Measurements from ENCODE around the gene CDKN2B-AS1.

Gene CDKN2B-AS1

DNA sequence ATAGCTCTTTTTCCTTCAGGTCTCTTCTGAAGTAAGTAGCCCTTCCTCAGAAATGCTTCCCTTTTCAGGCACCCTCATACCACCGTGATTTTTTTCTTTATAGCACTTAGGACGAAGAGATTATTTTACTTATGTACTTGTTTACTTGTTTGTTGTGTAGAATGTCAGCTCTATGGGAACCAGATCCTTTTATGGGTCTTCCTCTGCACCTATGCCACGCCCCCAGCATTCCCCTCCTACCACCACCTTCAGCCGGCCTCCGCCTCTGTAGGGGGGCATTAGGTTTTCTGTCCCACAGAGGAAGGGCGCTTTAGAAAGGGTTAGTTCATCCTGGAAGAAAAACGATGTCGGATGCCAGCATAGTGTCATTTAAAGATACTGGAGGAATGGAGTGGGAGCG is 1.8 kb downstream of the CDKN2B-AS1 start:
- H2AFZ ChIP-seq (ENCODE audit: low read depth, low read length), result no peak overlapping the region
- H3K36me3 ChIP-seq (replicated peaks; ENCODE audit: low read depth, low read length), result no peaks in the 10 kb centered on the region
- H3K27ac ChIP-seq (ENCODE audit: low read length), result no peak overlapping the region
- TF ChIP-seq, protein P1, sequence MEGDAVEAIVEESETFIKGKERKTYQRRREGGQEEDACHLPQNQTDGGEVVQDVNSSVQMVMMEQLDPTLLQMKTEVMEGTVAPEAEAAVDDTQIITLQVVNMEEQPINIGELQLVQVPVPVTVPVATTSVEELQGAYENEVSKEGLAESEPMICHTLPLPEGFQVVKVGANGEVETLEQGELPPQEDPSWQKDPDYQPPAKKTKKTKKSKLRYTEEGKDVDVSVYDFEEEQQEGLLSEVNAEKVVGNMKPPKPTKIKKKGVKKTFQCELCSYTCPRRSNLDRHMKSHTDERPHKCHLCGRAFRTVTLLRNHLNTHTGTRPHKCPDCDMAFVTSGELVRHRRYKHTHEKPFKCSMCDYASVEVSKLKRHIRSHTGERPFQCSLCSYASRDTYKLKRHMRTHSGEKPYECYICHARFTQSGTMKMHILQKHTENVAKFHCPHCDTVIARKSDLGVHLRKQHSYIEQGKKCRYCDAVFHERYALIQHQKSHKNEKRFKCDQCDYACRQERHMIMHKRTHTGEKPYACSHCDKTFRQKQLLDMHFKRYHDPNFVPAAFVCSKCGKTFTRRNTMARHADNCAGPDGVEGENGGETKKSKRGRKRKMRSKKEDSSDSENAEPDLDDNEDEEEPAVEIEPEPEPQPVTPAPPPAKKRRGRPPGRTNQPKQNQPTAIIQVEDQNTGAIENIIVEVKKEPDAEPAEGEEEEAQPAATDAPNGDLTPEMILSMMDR (IDR thresholded peaks at IDR 0.05; ENCODE audit: low read depth, low read length), result no peak
- no peak for TF ChIP-seq EZH2phosphoT487 (IDR thresholded peaks at IDR 0.05; ENCODE audit: low read depth)
- H3K79me2 ChIP-seq (ENCODE audit: low read length), result no peaks in the 10 kb centered on the region
- no peaks in the 10 kb centered on the region for H3K27me3 ChIP-seq (ENCODE audit: low read depth, low read length)
- H3K4me1 ChIP-seq (ENCODE audit: low read length), result no peaks in the 10 kb centered on the region
- H4K20me1 ChIP-seq (ENCODE audit: insufficient read depth, low read length), result no peaks in the 10 kb centered on the region
- H3K4me3 ChIP-seq (ENCODE audit: low read length), result no peak overlapping the region
- H3K9me3 ChIP-seq (ENCODE audit: insufficient read depth, low read length), result no peaks in the 10 kb centered on the region
- no peak overlapping the region for H3K4me2 ChIP-seq (ENCODE audit: low read length)
- H3K9ac ChIP-seq (ENCODE audit: low read length), result no peak overlapping the region

DNA sequence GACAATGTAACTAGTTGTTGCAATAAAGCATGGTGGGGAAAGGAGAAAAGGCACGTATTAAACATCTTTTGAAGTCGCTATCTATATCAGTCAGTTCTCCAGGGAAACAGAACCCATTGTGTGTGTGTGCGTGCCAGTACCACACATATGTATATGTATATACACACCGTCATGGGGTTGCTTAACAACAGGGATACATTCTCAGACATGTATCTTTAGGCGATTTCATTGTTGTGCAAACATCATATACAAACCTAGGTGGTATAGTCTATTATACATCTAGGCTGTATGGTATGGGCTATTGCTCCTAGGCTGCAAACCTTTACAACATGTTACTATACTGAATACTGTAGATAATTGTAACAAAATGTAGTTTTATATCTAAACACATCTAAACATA is 2.3 kb downstream of the CDKN2B-AS1 start:
- H3K4me2 ChIP-seq (ENCODE audit: low read length), result no peak overlapping the region
- no peaks in the 10 kb centered on the region for H3K36me3 ChIP-seq (replicated peaks; ENCODE audit: low read depth, low read length)
- no peak overlapping the region for H3K4me3 ChIP-seq (ENCODE audit: low read length)
- H3K27ac ChIP-seq (ENCODE audit: low read length), result no peak overlapping the region
- H2AFZ ChIP-seq (ENCODE audit: low read depth, low read length), result no peak overlapping the region
- H3K9me3 ChIP-seq (ENCODE audit: insufficient read depth, low read length), result no peaks in the 10 kb centered on the region
- no peak for TF ChIP-seq EZH2phosphoT487 (IDR thresholded peaks at IDR 0.05; ENCODE audit: low read depth)
- TF ChIP-seq, protein P1 (IDR thresholded peaks at IDR 0.05; ENCODE audit: low read depth, low read length), result no peak
- H3K4me1 ChIP-seq (ENCODE audit: low read length), result no peaks in the 10 kb centered on the region
- H4K20me1 ChIP-seq (ENCODE audit: insufficient read depth, low read length), result no peaks in the 10 kb centered on the region
- no peaks in the 10 kb centered on the region for H3K79me2 ChIP-seq (ENCODE audit: low read length)
- H3K27me3 ChIP-seq (ENCODE audit: low read depth, low read length), result no peaks in the 10 kb centered on the region
- H3K9ac ChIP-seq (ENCODE audit: low read length), result no peak overlapping the region

DNA sequence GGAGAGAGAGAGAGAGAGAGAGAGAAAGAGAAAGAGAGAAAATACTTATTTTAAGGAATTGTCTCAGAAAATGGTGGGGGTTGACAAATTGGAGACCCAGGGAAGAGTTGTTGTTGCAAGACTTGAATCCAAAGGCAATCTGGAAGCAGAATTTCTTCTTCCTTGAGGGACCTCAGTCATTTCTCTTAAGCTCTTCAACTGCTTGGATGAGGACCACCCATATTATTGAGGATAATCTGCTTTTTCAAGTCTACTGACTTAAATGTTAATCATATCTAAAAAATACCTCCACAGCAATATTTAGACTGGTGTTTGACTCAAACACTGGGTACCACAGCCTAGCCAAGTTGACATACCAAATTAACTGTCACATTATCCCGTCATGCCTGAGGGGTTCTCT is 2.9 kb downstream of the CDKN2B-AS1 start:
- H4K20me1 ChIP-seq (ENCODE audit: insufficient read depth, low read length), result no peaks in the 10 kb centered on the region
- no peaks in the 10 kb centered on the region for H3K9me3 ChIP-seq (ENCODE audit: insufficient read depth, low read length)
- no peaks in the 10 kb centered on the region for H3K4me1 ChIP-seq (ENCODE audit: low read length)
- no peak overlapping the region for H3K27ac ChIP-seq (ENCODE audit: low read length)
- TF ChIP-seq, protein P1 (IDR thresholded peaks at IDR 0.05; ENCODE audit: low read depth, low read length), result no peak
- TF ChIP-seq EZH2phosphoT487 (IDR thresholded peaks at IDR 0.05; ENCODE audit: low read depth), result no peak
- H3K9ac ChIP-seq (ENCODE audit: low read length), result no peak overlapping the region
- H3K79me2 ChIP-seq (ENCODE audit: low read length), result no peaks in the 10 kb centered on the region
- no peak overlapping the region for H2AFZ ChIP-seq (ENCODE audit: low read depth, low read length)
- H3K27me3 ChIP-seq (ENCODE audit: low read depth, low read length), result no peaks in the 10 kb centered on the region
- H3K36me3 ChIP-seq (replicated peaks; ENCODE audit: low read depth, low read length), result no peaks in the 10 kb centered on the region
- H3K4me3 ChIP-seq (ENCODE audit: low read length), result no peak overlapping the region
- H3K4me2 ChIP-seq (ENCODE audit: low read length), result no peak overlapping the region

DNA sequence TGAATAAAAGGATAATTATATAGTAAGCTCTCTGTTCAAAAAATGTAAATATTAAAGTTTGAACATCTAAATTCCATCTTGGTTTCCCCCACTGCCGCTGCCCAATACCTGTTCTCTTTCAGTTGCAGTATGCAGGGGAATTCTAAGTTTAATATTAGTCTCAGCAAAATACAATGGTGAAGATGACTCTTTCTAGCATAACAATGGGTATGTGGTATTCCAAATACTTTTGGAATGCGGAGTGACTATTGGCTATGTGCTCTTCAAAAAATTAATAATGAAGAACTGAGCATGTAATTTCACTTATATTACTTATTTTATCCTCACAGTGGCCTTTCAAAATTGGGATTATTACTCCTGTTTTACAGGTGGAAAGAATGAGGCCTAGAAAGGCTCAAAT is 3.4 kb downstream of the CDKN2B-AS1 start:
- Histone ChIP-seq H3K4me2 (ENCODE audit: low read length) (no peak overlapping the region), H3K27me3 (ENCODE audit: low read depth, low read length) (no peaks in the 10 kb centered on the region), H3K27ac (ENCODE audit: low read length) (no peak overlapping the region), H3K9me3 (ENCODE audit: insufficient read depth, low read length) (no peaks in the 10 kb centered on the region), H3K9ac (ENCODE audit: low read length) (no peak overlapping the region), H4K20me1 (ENCODE audit: insufficient read depth, low read length) (no peaks in the 10 kb centered on the region), H3K36me3 (replicated peaks; ENCODE audit: low read depth, low read length) (no peaks in the 10 kb centered on the region), H3K79me2 (ENCODE audit: low read length) (no peaks in the 10 kb centered on the region), H2AFZ (ENCODE audit: low read depth, low read length) (no peak overlapping the region), H3K4me3 (ENCODE audit: low read length) (no peak overlapping the region), H3K4me1 (ENCODE audit: low read length) (no peaks in the 10 kb centered on the region)
- TF ChIP-seq EZH2phosphoT487 (IDR thresholded peaks at IDR 0.05; ENCODE audit: low read depth), result no peak
- TF ChIP-seq, protein P1 (IDR thresholded peaks at IDR 0.05; ENCODE audit: low read depth, low read length), result no peak
